Measurements from ENCODE around the gene PIEZO1. TPM values are rescaled to one million over a fixed set of nuclear protein-coding genes. Genes with fewer than 3 reads are reported as not detected.

PIEZO1 gene
- total and polyA plus RNA-seq, 9 of the 15 experiments (the other 6 are each of a cell fraction or from before 2014, with no cell fraction given), result 3.6 to 432 (median 131) TPM

GRCh38 chr16:88790312-88791211 lies 5.5 kb upstream of the PIEZO1 start (continued):
- no peak for TF ChIP-seq MAFF (IDR thresholded peaks at IDR 0.05; ENCODE audit: low read length)
- no peak for TF ChIP-seq PRDM10 (IDR thresholded peaks at IDR 0.05; ENCODE audit: partially characterized antibody)
- no peak for TF ChIP-seq ARID4B (CRISPR knock-in tag; IDR thresholded peaks at IDR 0.05)
- TF ChIP-seq KHSRP (IDR thresholded peaks at IDR 0.05), result no peak
- TF ChIP-seq ZFP30 (CRISPR knock-in tag; IDR thresholded peaks at IDR 0.05; ENCODE audit: borderline replicate concordance), result no peak
- TF ChIP-seq ZBTB7A (IDR thresholded peaks at IDR 0.05; ENCODE audit: borderline replicate concordance, control insufficient read depth, low read depth, low read length), result peak; percentile 73; the same call in 1 of the 2 replicates
- no peak for TF ChIP-seq MAFG (tag; conservative IDR thresholded peaks at IDR 0.05)
- TF ChIP-seq, protein P1, sequence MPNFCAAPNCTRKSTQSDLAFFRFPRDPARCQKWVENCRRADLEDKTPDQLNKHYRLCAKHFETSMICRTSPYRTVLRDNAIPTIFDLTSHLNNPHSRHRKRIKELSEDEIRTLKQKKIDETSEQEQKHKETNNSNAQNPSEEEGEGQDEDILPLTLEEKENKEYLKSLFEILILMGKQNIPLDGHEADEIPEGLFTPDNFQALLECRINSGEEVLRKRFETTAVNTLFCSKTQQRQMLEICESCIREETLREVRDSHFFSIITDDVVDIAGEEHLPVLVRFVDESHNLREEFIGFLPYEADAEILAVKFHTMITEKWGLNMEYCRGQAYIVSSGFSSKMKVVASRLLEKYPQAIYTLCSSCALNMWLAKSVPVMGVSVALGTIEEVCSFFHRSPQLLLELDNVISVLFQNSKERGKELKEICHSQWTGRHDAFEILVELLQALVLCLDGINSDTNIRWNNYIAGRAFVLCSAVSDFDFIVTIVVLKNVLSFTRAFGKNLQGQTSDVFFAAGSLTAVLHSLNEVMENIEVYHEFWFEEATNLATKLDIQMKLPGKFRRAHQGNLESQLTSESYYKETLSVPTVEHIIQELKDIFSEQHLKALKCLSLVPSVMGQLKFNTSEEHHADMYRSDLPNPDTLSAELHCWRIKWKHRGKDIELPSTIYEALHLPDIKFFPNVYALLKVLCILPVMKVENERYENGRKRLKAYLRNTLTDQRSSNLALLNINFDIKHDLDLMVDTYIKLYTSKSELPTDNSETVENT (CRISPR knock-in tag; IDR thresholded peaks at IDR 0.05), result no peak
- no peak for TF ChIP-seq MTA2 (IDR thresholded peaks at IDR 0.05; ENCODE audit: low read depth)
- TF ChIP-seq CSDE1 (IDR thresholded peaks at IDR 0.05), result no peak
- TF ChIP-seq TRIM28 (IDR thresholded peaks at IDR 0.05), result no peak
- no peak for TF ChIP-seq TARDBP (IDR thresholded peaks at IDR 0.05)
- no peak for TF ChIP-seq NFE2 (IDR thresholded peaks at IDR 0.05; ENCODE audit: low read depth)
- TF ChIP-seq RFX1 (IDR thresholded peaks at IDR 0.05), result no peak
- no peak for TF ChIP-seq MECOM (CRISPR knock-in tag; IDR thresholded peaks at IDR 0.05)
- no peak for TF ChIP-seq ELK3 (CRISPR knock-in tag; IDR thresholded peaks at IDR 0.05)
